Activated CD4-positive, CD25-positive, alpha-beta regulatory T cell (primary cell): ENCODE measurements around the gene ETS1.

Experiments used
- DNase-seq, 4 experiments: peaks; one replicate each; lab custom pipeline; 2025; lab: John Stamatoyannopoulos, UW

The ETS1 gene

DNA sequence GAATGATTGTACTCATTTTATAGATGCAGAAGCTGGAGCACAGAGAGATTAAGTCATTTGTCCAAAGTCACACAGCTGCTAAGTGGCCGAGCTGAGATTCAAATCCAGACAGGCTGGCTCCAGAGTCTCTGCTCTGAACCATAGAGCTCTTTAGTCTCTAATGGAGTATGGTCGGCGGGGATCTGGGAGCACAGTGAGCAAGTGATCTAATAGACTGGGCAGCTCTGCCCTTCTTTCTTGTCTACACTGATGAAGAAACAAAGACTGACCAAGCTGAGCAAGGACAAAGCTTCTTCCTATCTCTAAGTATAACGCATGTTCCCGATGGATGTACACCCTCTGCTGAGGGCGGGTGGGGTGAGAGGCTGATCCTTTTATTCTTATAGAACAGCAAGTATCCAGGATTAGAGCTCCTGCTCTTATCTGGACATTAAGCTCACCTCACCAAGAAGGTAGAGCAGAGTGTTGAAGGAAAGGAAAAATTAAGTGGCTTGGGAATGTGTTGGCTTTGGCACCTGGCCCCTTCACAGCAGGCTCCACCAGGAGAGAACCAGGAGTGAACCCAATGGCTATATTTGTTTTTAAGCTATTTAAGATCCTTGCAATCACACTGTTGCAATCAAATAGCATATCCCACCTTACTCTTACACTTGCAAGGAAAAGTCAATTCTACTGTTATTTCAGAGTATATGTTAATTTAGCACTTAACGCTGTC is 68.7 kb downstream of the ETS1 start:
- DNase-seq = no peak

DNA sequence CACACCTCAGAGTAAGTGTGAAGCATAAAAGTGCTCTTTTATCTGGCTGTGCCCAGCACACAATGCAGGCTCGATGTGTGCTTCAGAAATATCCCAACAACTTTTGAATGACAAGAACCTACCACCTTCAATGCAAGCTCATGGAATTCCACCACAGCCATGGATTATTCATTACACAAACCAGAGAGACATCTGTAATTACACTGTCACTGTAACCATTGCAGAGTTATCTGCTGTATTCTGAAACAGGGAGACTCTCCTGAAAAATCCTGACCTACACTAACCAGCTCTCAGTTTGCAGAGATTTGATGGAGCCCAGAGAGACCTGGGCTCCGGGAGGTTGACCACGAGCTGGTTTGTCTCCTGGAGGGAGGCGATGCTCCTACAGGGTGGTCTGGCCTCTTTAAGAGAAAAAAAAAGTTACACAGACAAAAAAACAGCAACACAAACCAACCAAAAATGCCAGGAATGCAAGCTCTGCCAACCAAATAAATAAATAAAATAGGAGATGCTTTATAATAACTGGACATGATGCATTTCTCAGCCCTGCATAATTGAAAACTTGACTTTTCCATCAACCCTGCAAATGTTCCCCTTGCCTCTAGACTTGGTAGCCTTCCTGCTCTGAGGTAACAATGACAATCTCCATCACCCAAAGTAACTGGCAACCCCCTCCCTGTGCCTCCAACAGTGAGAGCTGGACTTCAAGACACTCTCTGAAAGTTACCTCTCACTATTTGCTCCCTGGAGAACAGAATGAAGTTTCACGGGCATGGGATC is 69.7 kb downstream of the ETS1 start:
- no peak for DNase-seq

DNA sequence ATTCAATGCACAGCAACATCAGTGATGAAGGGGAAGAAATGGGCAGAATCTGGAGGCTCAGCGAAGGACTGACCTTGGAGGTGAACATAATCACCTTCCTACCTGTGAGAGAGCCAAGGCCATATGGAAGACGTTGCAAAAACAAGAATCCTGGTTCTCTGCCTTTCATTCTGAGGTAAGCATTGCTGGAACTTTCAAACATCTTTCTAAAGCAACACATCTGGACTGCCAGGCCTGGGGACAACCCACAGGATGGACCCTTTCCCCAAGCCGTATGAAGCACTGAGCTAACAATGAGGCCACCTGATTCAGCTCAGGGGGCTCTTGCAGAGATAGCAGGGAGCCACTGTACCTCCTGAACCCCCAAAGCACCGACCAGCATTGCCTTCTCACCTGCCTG is 70.5 kb downstream of the ETS1 start:
- DNase-seq = no peak

DNA sequence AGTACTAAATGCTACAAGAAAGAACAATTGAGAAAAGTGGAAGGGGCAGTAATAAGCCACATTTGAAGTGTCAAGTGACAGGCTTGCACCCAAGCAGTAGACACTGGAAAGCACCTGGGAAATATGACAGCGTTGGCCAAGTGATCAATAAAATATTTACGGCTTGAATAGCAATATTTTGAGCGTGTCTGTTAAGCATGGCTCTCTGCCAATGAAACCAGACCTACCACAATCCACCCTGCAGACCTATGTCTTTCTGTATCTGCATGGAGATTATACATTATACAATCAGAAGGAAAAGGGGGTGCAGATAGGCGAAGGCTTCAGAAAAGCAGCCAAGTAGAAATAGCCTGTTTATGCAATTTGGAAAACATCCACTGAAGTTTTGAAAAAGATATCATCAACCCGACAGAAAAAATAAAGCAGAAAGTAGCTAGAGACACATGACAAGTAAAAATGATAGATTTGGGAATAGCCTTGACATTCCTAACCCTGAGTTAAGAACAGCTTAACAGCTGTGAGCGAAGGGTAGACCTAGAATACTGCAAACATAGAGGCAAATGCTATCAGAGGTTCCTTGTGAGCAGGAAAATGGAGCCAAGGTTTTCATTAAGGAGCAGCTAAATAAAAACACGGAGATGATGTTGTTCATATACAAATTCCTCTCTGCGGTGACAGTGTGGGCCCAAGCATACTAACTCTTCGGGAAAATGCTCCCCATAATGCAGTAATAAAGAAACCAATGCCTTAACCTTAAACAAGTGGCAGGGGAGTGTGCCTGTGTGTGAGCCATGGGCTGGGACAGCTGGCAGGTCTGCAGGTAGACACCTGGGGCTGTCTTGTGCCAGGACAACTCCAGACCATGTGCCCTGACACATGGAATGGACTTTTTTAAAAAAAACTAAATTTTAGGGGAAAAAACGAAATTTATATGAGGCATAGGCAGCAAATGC is 71.3 kb downstream of the ETS1 start:
- no peak for DNase-seq

DNA sequence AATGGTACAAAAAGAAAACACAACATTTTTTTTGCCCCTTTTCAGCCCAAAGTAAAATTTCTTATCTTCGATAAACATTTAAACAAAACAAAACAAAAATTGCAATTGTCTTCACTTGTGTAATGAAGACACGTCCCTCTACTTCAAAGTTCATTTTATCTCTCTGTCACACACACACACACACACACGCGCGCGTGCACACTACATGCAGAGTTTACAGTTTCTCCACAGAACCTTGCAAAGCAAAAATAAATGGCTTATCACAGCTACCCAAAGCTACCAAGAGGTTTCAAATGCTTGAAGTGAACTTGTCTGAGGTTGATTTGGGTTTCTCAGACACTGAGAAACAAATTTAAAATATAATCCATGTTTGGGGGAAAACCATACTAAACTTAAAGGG is 72.3 kb downstream of the ETS1 start:
- DNase-seq = no peak

DNA sequence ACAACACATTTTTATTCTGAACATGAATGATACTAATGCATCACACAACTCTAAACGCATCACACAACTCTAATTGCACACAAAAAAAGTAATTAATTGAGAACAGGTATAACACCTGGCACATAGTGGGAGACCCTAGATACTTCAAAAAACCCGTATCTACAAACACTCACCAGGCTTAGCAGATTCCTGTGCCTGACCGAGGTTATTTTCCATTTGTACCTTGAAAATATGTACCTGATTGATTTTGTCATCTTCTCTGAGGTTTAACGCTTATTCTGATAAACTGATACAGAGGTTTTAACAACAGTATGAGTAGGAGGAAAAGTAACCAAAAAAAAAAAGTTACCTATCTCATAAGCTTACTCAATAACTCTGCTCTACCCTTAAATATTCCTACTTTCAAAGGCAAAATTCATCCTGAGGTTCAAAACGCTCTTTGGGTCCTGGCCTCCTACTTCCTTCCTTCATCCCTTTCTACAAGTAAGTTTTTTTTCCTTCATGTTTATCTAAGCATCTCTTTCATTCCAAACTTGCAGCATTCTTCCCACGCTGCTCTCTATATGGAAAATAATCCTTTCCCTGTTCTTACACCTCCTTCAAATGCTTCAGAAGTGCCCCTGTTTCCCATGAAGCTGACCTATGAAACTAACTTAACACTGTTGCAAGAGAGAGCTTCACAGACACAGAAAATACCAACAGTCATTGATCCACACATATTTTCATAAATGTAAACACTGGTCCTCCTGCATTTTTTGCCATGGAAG is 73.3 kb downstream of the ETS1 start:
- no peak for DNase-seq

DNA sequence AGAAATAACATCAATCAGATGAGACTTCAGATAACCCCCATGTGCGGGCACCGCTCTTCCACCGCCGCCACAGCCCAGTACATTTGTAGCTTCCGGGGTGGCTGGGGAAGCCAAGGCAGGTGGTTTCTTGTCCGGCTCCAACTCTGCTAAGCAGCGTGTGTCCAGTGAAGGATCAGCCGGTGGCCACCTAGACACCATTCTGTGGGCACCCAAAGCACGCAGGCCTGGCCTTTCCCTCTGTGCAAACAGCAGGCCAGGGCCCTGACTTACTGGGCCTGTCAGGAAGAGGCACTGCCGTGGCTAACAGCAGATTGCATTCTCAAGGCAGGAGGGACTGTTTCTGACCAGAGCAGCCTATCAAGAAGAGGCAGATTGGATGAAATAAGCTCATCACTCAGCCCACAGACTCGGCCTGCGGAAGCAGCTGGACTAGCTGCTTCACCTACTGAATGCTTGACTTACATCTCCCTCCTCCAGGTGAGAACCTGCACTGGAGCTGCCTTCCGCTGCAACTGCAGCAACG is 74.8 kb downstream of the ETS1 start:
- no peak for DNase-seq

DNA sequence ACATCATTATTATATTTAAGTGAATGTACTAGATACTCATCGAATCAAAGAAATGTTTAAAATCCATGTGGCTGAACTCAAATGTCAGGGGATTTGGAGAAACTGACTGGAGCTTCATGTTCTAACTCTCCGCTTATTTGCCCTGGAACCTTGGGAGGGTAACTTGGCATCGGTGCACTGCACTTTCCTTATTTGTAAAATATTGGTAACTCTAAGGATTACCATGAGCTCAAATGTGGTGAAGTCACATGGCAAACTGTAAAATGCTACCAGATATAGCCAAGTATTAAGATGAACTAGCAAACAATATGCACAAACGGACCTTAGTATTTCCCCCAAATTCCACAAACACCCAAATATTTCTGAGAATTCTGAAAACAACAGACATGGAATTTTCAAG is 75.6 kb downstream of the ETS1 start:
- DNase-seq = no peak

DNA sequence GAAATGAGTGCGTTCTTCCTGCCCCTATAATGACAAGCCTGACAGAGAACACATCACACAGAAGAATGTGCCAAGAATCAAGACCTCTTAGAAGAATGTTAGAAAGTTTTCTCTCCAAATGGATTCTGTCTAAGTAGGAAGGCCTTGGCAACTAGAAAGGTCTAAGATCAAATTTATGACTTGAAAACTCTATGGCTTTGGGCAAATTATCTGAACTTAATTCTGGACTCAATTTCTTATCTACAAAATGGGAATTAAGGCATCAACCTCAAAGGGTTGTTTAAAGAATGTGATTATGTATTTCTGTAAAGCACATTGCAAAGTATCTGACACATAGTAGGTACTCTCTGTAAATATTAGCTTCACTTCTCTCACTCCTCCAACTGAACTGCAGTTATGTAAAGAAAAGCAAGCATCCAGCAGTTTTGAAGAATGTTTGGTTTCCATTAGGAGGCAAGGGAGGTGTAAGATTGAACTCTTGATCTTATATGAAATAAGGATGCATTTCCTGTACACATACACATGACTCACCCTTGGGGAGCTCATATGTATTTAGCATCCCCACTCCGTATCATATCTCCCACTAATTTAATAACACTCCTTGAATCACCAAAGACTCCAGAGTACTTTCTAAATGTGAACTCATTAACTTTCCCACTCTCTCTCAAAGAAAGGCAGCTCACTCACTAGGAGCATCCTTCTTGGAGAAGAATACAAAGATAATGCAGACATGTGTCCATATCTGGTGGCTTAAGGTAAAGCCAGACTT is 77.6 kb downstream of the ETS1 start:
- no peak for DNase-seq

DNA sequence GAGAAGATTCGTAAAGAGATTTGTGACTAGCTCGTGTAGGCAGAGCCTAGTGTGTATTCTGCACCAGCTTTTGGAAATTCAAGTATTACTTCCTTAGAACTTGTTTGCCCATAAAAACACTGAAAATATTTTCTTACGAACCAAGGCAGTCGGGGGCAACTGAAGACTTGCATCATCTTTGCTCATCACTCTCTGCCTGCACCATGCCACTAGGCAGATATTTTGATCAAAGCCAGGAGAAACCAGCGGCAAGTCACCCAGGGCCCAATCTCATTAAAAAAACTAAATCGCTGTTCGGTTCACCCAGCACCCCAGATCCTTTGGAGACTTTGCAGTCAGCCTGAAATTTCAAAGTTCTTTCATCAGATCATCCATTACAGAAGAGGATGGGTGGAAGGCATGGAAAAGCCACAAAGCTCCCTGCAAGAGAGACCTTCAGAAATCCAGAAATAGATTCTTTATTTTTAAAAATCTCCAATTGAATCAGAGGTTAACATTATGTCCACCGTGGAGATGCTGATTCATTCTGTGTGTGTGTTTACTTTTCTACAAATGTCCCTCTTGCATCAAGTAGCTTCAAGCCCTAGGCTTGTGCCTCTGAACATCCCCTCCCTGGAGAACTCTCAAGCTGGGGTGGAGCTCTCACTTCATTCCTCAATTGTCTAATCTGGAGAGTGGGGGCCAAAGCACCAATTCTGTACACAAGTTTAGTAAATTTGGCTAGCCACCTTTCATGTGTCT is 78.4 kb downstream of the ETS1 start:
- no peak for DNase-seq

DNA sequence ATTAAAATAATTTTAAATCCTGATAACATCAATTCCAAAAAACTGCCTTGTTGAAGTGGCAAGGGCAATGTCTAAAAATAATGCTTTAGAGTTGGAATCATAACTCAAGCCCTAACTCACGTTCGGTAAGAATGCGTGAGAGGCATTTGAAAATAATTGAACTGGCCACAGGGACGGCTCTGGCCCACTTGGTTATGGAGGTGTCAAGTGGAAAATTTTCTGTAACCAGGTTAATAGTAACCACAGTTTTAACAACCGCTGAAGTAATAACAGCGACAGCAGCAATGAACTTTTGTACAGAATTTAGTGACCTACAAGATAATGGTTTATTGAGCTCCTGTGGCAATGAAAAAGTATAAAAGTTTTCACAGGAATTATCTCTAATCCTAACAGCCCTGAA is 79.4 kb downstream of the ETS1 start:
- no peak for DNase-seq

DNA sequence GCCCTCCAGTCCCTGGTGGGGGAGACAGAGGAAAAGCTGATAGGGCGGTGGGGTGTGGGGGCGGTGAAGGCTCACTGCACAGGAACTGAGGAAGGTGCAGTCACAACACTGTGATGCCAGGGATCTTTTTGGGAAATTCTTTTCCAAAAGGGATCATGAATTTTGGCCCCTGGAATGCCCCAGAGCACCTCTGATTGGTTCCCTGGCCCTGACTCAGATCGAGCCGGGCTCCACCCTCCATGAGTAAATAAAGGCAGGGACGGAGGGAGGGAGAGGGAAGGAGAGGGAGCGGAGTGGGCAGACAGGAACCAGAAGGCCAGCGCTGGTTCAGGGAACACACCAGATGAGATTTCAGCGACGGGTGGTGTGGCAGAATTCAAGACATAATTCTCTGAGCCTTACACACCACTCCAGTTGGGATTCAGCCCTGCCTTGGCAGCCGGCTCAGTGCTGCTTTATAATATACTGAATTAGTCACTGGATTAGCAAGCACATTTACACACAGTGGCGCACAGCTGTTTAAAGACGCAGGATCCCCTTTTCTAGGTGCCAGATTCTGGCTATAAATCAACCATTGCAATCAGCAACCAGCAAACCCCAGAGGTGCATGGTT is 80.3 kb downstream of the ETS1 start:
- DNase-seq = no peak

DNA sequence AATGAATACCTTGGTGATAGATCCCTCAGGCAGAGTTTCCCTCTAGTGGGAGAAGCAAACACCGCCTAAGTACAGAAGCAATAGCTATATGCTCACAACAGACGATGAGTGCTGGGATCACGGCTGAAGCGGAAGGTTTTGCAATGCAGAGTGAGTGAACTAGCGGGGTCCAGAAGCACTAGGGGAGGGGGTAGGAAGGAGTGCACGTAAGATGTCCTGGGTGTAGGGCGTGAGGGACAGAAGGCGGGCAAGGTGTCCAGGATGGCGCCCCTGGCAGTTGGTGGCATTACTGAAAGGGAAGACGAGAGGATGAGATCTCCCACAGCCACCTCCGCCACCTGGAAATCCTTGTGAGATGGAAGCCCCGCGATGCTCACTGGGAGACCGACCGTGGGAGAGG is 81.0 kb downstream of the ETS1 start:
- no peak for DNase-seq

DNA sequence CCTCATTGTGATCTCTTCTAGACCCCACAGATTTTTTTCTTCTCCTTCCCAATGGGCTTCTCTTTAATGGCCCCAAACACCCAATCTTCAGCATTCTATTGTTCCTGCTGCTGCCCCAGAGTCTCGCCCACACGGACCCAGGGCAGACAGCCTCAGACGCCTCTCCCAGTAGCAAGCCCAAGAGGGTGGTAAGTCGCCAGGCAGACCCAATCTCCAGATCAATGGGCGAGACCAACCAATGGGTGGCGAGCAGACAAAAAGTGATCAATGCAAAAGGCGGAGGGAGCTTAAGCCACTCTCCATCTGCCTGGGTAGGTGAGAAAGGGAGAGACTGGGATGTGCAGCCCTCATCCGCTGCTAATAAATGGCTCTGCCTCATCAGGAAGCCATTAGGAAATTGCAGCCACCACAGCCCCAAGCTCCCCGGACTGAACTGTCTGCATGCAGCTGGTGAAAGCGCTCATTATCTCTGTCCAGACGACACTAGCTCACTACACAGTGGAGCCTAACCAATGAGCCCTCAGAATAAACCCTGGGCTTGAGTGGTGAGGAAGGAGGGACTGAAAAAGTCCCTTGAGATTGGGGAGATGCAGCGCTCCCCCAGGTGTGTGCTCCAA is 81.8 kb downstream of the ETS1 start:
- DNase-seq = no peak

DNA sequence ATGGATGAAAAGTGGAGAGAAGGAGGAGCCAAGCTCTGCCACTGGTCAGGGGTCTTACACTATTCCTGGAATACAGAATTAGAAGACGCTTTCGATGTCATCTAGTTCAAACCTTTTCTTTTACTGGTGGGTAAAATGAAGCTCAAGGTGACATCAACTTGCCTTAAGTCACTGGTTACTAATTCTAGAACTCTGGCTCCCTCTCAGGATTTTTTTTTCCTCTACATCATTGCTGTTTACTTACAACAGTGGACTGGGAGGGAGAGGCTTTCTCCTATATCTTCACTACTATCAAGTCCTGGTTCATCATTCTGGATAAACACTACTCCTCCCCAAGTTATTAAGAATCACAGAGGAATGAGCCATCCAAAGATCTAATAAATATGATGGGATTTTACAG is 82.9 kb downstream of the ETS1 start:
- DNase-seq = no peak

DNA sequence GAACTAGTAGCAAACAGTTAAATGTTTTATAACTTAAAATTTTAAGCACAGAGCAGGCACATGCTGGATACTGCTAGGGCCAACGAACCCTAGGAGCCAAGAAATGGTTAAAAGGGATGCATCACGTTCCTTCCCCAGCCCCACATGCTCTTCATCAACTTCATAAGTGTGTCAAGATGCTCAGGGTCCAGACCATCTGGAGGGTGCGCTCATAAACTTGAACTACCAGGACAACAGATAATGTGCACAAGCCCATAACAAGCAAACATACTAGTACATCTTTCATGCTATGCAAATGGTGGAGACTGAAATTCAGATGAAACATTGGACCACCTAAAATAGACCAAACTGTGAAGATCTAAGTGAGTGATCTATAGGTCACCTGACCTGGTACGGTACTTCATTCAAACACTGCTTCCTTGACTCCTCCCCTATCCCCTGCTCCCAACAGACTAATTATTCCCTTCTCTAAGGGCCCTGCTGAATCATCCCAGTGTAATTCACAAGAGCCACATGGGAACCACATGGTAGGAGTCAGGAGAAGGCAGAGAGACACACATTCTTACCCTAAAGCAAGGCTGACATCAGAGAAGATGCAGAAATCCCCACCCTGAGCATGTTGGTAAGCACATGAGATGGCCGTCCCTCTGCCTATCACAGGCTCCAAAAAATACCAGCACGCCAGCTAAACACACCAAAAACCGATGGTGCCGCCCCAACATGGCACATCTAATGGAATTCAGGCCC is 83.9 kb downstream of the ETS1 start:
- DNase-seq = no peak

DNA sequence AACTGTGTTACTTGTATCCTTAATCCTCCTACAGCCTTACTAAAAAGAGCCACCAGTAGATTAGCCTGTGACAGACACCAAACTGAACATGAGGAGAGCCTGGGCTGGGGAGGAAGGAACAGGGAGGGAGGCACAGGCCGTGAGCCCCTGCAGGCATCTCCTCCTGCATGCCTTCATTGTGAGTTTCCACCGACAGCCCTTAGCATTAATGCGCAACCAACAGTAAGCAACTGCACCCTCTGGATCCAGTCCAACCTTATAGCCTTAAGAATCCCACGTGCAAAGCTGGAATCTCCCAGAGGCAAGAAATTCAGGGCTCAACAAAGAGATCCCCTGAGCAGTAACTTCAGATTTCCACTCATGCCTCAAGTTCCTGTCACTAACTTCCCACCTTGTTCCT is 84.6 kb downstream of the ETS1 start:
- no peak for DNase-seq
